ENCODE results near the gene PSMG3.
"Not testable (repeated sequence)": the region's sequence is repeated elsewhere in the genome, so short reads cannot be mapped to it uniquely, and the experiment has no call there.

The PSMG3 gene

GRCh38 chr7:1531263-1531978 lies 38.4 kb downstream of the PSMG3 start:
- DNase-seq = no peak

DNA sequence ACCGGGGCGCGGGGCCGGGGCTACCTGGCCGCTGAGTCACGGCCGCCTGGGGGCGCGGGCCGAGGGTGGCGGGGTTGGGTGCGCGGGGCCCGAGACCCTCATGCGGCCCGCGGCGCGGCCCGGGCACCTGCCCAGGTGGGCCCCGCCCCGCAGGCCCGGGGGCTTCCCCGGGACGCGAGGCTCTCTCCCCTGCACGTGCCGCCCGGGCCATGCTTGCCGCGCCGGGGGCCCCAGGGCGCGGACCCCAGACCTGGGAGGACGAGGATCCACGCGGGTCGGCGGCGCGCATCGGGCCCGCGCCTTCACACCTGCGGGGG lies 38.9 kb downstream of the PSMG3 start:
- no peak for DNase-seq

DNA sequence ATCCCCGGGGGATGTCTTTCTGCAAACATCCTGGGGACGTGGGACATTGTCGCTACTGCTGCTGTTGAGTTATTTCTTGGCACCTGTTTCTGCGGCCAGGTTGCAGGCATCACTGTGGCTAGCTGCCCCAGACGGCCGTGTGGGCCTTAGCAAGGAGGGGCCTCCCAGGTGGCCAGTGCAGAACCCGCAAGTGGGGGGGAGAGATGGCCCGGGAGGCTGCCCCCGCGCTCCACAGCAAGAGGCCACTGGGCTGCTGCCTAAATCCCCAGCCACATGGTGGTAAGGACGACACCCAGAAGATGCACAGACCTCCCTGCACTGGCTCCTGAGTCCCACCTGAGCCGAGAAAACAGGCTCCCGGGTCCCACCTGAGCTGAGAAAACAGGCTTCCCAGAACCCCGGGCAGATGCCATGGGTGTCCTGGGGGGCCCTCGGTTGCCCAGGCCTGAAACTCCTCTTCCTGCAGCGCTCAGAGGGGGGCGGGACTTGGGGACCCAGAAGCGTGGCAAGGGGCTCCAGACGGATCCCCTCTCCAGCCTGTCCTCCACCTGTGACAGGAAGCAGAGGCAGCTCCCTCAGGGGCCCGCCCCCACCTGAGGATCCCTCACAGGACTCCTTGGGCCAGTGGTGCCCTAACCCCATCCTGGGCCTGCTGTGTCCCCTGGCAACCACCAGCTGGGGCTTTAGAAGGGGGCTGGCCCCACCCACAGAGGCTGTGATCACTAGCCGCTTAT lies 40.3 kb downstream of the PSMG3 start:
- no peak for DNase-seq

DNA sequence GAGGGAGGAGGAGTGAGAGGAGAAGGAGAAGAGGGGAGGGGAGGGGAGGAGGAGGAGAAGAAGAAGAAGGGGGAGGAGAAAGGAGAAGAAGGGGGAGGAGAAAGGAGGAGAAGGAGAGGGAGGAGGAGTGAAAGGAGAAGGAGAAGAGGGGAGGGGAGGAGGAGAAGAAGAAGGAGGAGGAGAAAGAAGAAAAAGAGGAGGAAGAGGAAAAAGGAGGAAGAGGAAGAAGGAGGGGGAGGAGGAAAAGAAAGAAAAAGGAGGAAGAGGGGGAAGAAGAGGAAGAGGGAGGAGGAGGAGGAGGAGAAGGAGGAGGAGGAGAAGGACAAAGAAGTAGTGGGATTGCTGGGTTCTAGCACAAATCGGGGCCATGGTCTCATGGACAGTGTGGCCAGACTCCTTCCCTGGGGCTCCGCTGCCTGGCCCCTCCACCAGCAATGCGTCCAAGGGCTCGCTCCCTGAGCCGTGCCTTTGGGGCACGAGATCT lies 43.5 kb downstream of the PSMG3 start:
- no peak for DNase-seq

DNA sequence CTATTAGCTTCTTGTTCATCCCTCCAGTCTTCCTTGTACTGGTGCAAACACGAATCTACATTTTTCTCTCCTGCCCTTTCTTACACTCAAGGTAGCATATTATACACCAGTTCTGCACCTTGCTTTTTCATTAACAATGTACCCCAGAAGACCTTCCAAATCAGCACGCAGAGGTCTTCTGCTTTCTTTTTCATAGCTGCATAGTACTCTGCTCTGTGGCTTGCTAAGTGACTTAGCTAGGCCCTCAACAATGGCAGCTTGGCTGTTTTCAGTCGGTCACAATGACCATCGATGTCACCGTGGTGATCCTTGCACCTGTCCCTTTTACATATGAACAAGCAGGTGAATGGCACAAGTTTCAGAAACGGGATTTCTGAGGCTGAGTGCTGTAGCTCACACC lies 44.4 kb downstream of the PSMG3 start:
- no peak for DNase-seq

DNA sequence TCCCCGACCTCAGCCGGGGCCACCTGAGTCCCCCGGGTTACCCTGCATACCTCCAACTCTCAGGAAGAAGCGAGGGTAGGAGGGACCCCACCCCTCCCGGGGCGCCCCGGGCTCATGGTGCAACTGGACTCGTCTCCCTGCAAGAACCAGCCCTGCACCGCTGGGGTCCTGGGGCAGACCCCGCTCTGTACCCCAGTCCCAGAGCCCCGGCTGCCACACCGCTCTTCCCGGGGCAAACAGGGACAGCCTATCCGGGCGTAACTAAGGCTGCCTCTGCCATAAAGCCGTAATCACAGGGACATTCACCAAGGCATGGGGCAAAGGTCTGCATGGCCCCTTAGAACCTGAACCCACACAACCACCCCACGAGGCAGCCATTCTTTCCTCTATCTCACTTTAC lies 46.0 kb downstream of the PSMG3 start:
- no peak for DNase-seq

DNA sequence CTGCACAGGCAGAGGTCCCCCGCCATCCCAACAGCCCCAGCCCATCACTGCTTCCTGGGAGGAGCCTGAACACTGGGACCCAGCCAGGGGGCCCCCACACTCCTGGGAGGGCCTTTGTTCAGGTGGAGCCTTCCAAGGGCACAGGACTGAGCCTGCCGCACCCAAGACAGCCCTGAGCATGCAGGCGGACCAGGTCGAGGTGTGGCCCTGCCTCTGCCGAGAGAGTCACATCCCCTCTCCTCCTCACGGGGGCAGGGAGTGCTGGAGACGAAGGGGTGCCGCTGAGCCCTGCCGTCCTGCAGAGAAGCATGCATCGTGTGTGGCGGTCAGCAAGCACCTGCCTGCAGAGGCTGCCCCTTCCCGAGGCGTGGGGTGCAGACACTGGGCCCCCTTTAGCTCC lies 46.6 kb downstream of the PSMG3 start:
- DNase-seq = peak; percentile 28

GRCh38 chr7:1521456-1521855 lies 48.4 kb downstream of the PSMG3 start:
- DNase-seq = no peak

- no peak for DNase-seq
Observed at GRCh38 chr7:1520539-1521234, 49.1 kb downstream of the PSMG3 start.

DNA sequence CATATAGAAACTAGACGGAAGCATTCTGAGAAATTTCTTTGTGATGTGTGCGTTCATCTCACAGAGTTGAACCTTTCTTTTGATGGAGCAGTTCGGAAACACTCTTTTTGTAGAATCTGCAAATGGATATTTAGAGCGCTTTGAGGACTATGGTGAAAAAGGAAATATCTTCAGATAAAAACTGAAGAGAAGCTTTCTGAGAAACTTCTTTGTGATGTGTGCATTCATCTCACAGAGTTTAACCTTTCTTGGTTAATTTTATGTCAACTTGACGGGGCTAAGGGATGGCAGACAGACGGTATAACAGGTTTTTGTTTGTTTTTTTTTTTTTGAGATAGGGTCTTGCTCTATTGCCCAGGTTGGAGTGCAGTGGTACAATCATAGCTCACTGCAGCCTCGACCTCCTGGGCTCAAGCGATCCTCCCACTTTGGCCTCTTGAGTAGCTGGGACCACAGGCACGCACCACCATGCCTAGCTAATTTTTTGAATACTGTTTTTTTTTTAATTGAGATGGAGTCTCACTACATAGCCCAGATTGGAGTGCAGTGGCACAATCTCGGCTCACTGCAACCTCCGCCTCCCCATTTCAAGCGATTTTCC lies 50.4 kb downstream of the PSMG3 start:
- not testable (repeated sequence) for DNase-seq
